ENCODE results near the gene FCN2. TPM values are rescaled to one million over a fixed set of nuclear protein-coding genes. Genes with fewer than 3 reads are reported as not detected.

The FCN2 gene
- total RNA-seq, 4 donors from 2014 or later = 1.9 TPM; not detected in 3

GRCh38 chr9:134930398-134930797 lies 49.8 kb downstream of the FCN2 start:
- no peak for DNase-seq (ENCODE audit: low spot score in 2 of 2)
- Histone ChIP-seq H3K9me3 (no peaks in the 10 kb centered on the region), H3K4me1 (peaks cover 0 to 7% (median 0%) of the 10 kb centered on the region in 4 donors), H3K27me3 (peaks cover 0 to 21% of the 10 kb centered on the region in 2 donors), H3K27ac (no peak overlapping the region), H3K36me3 (no peaks in the 10 kb centered on the region), H3K4me3 (no peak overlapping the region)
- TF ChIP-seq POLR2A (IDR thresholded peaks at IDR 0.05) = no peak
- no peak for TF ChIP-seq CTCF (IDR thresholded peaks at IDR 0.05)
- no peak for TF ChIP-seq EP300 (IDR thresholded peaks at IDR 0.05)
- WGBS, 2 donors = 85 to 88% methylated on average over 13 of the region's 13 CpGs

GRCh38 chr9:134932171-134932570 lies 51.6 kb downstream of the FCN2 start:
- WGBS, 2 donors = 90 to 91% methylated on average over 12 of the region's 12 CpGs
- H3K27ac ChIP-seq = no peak overlapping the region
- H3K36me3 ChIP-seq = no peaks in the 10 kb centered on the region
- no peak for DNase-seq (ENCODE audit: low spot score in 2 of 2)
- TF ChIP-seq CTCF (IDR thresholded peaks at IDR 0.05) (no peak), EP300 (IDR thresholded peaks at IDR 0.05) (no peak), POLR2A (IDR thresholded peaks at IDR 0.05) (no peak)
- H3K9me3 ChIP-seq = no peaks in the 10 kb centered on the region
- H3K27me3 ChIP-seq = peaks cover 0 to 33% of the 10 kb centered on the region in 2 donors
- H3K4me1 ChIP-seq = peaks cover 0 to 7% (median 0%) of the 10 kb centered on the region in 4 donors
- no peak overlapping the region for H3K4me3 ChIP-seq

GRCh38 chr9:134932606-134933005 lies 52.0 kb downstream of the FCN2 start:
- Histone ChIP-seq H3K4me1 (peaks cover 0 to 7% (median 0%) of the 10 kb centered on the region in 4 donors), H3K27ac (no peak overlapping the region), H3K4me3 (no peak overlapping the region), H3K27me3 (peaks cover 0 to 33% of the 10 kb centered on the region in 2 donors), H3K36me3 (no peaks in the 10 kb centered on the region), H3K9me3 (no peaks in the 10 kb centered on the region)
- TF ChIP-seq CTCF (IDR thresholded peaks at IDR 0.05) = no peak
- no peak for TF ChIP-seq POLR2A (IDR thresholded peaks at IDR 0.05)
- no peak for TF ChIP-seq EP300 (IDR thresholded peaks at IDR 0.05)
- 74 to 83% methylated on average over 5 of the region's 5 CpGs for WGBS, 2 donors
- DNase-seq (ENCODE audit: low spot score in 2 of 2) = no peak

- peaks cover 0 to 7% (median 0%) of the 10 kb centered on the region in 4 donors for H3K4me1 ChIP-seq
- H3K27me3 ChIP-seq = peaks cover 0 to 37% of the 10 kb centered on the region in 2 donors
- no peak overlapping the region for H3K27ac ChIP-seq
- no peak overlapping the region for H3K4me3 ChIP-seq
- H3K9me3 ChIP-seq = no peaks in the 10 kb centered on the region
- no peak for DNase-seq (ENCODE audit: low spot score in 2 of 2)
- no peak for TF ChIP-seq CTCF (IDR thresholded peaks at IDR 0.05)
- no peak for TF ChIP-seq EP300 (IDR thresholded peaks at IDR 0.05)
- TF ChIP-seq POLR2A (IDR thresholded peaks at IDR 0.05) = no peak
- H3K36me3 ChIP-seq = no peaks in the 10 kb centered on the region
- WGBS, 2 donors = 77 to 79% methylated on average over 10 of the region's 10 CpGs
These were observed 52.6 kb downstream of the FCN2 start for GRCh38 chr9:134933076-134933659.

- Histone ChIP-seq H3K4me1 (no peaks in the 10 kb centered on the region), H3K4me3 (no peak overlapping the region), H3K36me3 (no peaks in the 10 kb centered on the region), H3K9me3 (no peaks in the 10 kb centered on the region), H3K27me3 (peaks cover 0 to 49% of the 10 kb centered on the region in 2 donors), H3K27ac (no peak overlapping the region)
- no peak for DNase-seq (ENCODE audit: low spot score in 2 of 2)
- WGBS, 2 donors = 53 to 64% methylated on average over 17 of the region's 17 CpGs
- no peak for TF ChIP-seq CTCF (IDR thresholded peaks at IDR 0.05)
- no peak for TF ChIP-seq POLR2A (IDR thresholded peaks at IDR 0.05)
- TF ChIP-seq EP300 (IDR thresholded peaks at IDR 0.05) = no peak
These were observed 54.5 kb downstream of the FCN2 start for GRCh38 chr9:134935056-134935640.
